HG02678 (cell line): ENCODE data around the gene REV3L.
A peak's percentile ranks its signal among the peaks of the same experiment; 100 is the strongest.
"Not testable (repeated sequence)": the region's sequence is repeated elsewhere in the genome, so short reads cannot be mapped to it uniquely, and the experiment has no call there.

Source experiments
- ATAC-seq: cut with Tn5 transposase; IDR thresholded peaks from one replicate; pipeline ENCODE4 v1.9.1; 2021; ENCODE audit warnings: mild to moderate bottlenecking, moderate library complexity; ENCODE audit not compliant: unreplicated experiment

REV3L gene

GRCh38 chr6:111381728-111382127, 101.3 kb downstream of the REV3L start:
- ATAC-seq: no peak

DNA sequence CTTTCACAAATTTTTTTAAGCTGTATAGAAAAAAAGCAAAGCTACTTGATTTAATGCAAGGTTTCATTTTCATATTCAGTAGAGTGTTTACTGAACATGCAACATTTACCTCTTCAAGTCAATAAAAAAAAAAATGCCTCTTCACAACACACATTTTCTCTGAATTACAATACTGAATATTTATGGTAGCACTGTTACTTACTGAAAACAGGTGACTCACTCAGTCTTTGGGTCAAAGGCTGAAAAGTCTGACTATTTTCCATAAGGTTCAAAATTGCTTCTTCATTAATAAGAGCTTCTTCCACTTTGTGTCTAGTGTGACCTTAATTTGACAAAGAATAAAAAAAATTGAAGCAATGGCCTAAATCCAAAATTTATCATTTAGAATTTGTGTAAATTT, 101.9 kb downstream of the REV3L start:
- no peak for ATAC-seq

- ATAC-seq: no peak
These were observed 103.2 kb downstream of the REV3L start for GRCh38 chr6:111379831-111380230.

DNA sequence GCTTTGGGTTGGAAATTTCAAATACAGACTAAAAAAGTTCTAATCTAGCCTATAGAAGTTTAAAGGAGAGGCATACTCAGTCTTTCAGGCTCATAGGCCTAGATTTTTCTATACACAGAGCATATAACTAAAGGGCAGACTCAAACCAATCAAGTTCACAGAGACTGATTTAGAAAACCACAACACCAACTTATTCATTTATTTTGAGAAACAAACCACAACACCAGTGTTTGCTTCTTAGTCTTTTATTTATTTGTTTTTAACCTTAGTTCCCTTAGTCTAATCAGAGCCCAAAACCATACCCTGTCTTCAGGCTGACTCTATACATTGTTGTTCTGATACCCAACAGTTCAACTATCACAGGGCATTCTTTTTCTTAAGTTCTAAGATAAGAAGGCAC, 103.7 kb downstream of the REV3L start:
- ATAC-seq: no peak

- ATAC-seq: no peak
These were observed 105.4 kb downstream of the REV3L start for GRCh38 chr6:111377558-111378120.

DNA sequence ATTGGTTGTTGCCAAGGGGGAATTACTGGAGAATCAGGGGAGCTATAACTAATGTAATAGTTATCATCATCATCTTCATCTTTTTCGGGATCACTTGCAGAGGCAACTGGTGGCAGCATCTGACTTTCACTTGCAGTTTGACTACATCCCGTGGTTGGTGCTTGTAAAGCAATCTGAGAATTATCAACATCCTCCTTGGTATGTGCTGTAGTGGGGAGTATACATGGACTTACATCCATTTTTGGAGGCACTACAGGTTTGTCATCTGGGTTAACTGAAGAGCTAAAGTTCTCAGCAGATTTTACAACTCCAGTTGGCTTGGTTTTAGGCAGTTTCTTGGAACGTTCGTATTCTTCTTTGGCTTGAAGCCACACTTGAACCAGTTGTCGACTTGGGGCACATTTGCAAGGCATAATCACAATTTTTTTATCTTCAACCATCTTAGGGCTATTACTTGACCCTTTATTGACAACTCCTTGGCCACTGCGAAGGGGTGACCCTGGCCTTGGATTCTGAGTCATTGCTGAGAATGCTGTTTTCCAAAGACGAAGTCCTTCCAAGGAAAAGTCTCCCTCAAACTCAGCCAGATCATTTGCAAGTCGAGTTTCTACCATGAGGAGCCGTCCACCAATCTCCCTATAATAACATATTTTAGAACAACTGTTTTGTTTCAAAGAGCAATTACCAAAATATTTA, 115.5 kb downstream of the REV3L start:
- peak; percentile 62 for ATAC-seq

DNA sequence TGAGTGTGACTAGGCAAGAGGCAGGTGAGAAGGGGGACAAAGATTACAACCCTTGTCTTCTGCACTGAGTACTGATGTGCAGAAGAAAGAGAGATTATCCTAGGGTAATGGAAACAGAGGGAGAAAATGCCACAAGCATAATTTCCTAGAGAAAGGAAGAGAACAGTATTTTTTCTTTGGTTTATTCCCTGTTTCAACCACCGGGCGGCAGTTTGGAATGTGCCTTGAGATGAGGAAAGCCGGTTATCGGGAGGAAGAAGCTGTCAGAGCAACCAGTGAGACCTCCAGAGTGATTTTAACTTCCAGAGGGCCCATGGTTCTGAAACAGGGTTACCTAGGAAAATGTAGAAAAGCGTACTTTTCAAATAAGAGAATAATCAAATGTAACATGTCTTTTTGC, 121.4 kb downstream of the REV3L start:
- no peak for ATAC-seq

GRCh38 chr6:111358454-111358853, 124.6 kb downstream of the REV3L start:
- ATAC-seq: no peak

GRCh38 chr6:111357705-111358104, 125.3 kb downstream of the REV3L start:
- ATAC-seq: no peak

GRCh38 chr6:111356551-111356950, 126.5 kb downstream of the REV3L start:
- no peak for ATAC-seq

DNA sequence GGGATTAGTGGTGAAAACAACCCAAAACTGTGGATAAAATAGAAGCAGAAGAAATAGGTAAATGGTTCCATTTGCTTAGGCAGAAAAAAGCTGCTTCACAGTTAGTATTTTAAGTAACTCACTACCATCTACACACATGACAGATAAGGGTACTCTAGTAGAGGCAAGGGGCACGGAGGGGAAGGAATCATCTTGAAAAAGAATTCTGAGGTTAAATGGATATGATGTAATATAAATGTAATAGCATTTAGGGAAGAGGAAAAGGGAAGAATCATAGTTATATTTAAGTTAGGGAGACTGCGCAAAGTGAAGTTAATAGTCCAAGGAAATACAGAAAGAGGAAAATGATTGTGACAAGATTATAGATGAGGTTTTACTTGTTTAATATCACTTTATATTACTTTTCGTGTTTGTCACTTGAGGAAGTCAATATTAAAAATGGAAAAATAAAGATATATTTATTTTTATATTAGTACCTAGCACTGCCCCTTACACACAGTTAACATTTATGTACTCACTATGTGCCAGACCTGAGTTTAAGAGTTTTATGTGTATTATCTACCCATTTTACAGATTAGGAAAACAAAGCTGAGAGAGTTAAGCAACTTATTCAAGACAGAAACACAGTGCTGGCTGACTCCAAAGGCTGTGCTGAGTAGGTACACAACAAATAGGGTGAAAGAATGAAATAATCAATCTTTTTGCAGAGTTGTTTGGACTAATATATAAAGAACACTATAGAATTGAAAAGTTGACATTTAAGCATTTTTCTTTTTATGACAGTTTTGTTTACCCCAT, 128.1 kb downstream of the REV3L start:
- no peak for ATAC-seq

- ATAC-seq: no peak
These were observed 129.0 kb downstream of the REV3L start for GRCh38 chr6:111353912-111354462.

DNA sequence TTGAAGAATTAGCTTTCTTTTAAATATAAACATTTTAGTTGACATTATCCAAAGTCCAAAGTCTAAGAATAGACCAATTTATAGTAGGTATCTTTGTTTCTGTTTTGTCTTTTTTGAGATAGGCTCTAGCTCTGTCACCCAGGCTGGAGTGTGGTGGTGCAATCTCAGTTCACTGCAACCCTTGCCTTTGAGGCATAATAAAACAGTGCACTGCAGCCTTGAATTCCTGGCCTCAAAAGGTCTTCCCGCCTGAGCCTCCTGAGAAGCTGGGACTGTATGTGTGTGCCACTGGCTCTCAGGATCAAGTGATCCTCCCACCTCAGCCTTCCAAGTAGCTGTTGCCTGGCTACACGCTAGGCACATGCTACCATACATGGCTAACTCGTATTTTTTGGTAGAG, 135.4 kb downstream of the REV3L start:
- no peak for ATAC-seq

GRCh38 chr6:111342913-111343312, 140.1 kb downstream of the REV3L start:
- ATAC-seq: no peak

- ATAC-seq: peak; percentile 28
These were observed 143.7 kb downstream of the REV3L start for GRCh38 chr6:111339294-111339693.

DNA sequence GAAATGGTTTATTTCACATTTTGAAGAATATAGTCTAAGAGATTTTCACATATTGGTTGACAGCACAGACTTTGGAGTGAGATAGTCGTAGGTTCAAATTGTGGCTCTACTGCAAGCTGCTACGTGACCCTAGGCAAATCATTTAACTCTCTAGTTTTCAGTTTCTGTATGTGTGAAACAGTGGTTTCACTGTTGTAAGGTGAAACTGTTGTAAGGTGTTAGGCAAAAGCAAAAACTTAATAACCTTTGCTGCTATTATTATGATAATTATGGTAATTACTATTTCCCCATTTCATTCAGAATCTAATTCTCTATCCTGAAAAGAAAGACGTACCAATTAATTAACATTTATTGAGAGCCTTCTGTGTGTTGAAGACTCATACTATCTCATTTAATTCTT, 144.2 kb downstream of the REV3L start:
- ATAC-seq: peak; percentile 99

GRCh38 chr6:111337829-111338236, 145.2 kb downstream of the REV3L start:
- no peak for ATAC-seq

DNA sequence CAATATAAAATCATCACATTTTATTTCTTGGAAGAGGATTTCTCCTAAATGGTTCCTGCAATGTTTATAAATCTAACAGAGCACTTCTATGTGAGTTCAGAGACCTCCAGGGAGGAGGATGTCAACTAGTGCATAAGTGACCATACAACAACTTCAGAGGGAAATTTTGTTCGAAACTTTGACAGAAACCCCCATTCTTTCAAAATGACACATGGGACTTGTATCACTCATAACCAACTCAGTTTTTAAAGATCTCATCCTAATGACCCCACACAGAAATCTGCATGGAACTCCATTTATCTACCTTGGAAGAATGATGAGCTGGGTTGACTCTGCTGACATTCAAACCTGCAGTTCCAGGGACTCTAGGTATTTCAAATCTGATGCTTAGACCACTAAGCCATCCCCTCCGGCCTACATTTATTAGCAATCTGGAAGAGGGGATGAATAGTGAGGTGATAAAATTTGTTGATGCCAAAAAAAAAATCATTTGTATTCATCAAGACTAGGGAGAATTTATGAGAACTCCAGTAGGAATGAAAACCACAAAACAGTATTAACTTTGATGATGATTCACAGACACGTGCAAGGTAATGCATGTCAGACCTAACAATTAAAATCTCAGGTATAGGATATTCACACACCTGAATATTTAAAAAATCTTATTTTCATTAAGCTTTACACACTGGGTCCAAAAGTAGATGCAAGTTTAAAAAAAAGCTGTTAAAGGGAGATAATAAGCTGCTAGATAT, 153.0 kb downstream of the REV3L start:
- ATAC-seq: peak; percentile 89

GRCh38 chr6:111326563-111326962, 156.5 kb downstream of the REV3L start:
- no peak for ATAC-seq

DNA sequence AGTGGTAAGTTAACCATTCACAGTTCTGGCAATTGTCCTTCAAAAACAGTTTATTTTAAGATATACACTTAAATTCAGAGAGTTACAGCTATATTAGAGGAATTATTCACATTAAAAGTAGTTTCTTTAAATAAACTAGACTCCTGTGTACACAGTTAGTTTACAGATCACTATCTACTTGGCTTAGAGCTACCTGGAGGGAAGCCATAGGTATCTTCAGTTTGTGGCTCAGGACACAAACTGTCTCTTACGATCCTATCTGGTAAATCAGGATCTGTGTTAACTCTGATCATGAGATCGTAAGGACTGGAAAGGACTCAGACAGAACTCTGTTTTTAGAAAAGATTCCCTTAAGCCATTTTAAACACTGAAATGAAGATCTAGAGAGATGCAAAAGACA, 160.9 kb downstream of the REV3L start:
- no peak for ATAC-seq

DNA sequence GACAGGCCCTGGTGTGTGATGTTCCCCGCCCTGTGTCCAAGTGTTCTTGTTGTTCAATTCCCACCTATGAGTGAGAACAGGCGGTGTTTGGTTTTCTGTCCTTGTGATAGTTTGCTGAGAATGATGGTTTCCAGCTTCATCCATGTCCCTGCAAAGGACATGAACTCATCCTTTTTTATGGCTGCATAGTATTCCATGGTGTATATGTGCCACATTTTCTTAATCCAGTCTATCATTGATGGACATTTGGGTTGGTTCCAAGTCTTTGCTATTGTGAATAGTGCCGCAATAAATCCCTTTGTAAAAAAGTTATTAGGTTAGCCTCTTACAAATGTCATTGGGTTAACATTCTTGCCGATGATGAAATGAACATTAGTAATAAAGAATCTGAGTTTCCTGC, 175.1 kb downstream of the REV3L start:
- not testable (repeated sequence) for ATAC-seq
